ENCODE measurements around the gene IL12RB1. TPM values are rescaled to one million over a fixed set of nuclear protein-coding genes. Genes with fewer than 3 reads are reported as not detected.

Gene IL12RB1
- total and polyA plus RNA-seq, 2 of the 8 experiments (the other 6 are each of a cell fraction or from before 2014, with no cell fraction given): 0.03 TPM; not detected in 1

DNA sequence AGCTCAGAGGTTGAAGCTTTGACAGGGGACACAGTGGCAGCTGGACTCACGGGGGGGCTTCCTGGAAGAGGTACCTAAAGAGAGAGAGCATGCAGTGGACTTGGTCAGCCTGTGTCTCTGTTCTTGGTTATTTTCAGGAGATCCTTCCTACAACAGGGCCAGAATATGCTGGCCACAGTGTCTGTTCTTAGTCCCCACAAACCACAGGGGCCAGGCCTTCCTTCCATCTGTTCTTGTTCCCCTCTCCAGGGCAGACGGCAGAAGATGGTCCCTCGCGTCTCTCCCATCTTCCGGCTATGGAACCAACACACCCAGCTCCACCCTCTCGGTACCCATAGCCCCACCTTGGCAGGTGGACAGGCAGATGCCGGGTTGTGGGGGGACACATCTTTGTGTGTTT is 35.7 kb upstream of the IL12RB1 start:
- no peak overlapping the region for H2AK5ac ChIP-seq (ENCODE audit: low read depth, low read length)
- H4K20me1 ChIP-seq (replicated peaks in 1 of 2; ENCODE audit: control insufficient read depth in 1 of 2, insufficient read depth in 2 of 2, low read length in 2 of 2): peaks cover 0 to 10% of the 10 kb centered on the region in 2 experiments
- peaks cover 0 to 3% (median 1%) of the 10 kb centered on the region in 4 experiments; a peak in 1 of 7 replicates for H3K27me3 ChIP-seq (replicated peaks in 1 of 4; ENCODE audit: control insufficient read depth in 3 of 4, extremely low read depth in 1 of 4, insufficient read depth in 3 of 4, low read length in 3 of 4)
- peaks cover 0 to 5% of the 10 kb centered on the region in 2 experiments; a peak in 1 of 4 replicates for H3K79me2 ChIP-seq (ENCODE audit: control insufficient read depth in 1 of 2, insufficient read depth in 2 of 2, low read length in 2 of 2)
- H3K4me3 ChIP-seq (ENCODE audit: extremely low read depth in 1 of 4, insufficient read depth in 2 of 4, low read depth in 3 of 4, low read length in 4 of 4): no peak overlapping the region
- CTCF ChIA-PET (ENCODE audit: partially characterized antibody): interaction anchor here (0.5 to 1.7 kb wide), 6 partner anchors 9 to 77 kb away, joined by 3 to 6 read pairs (median 5); no protein-coding TSS in a partner anchor
- no peak overlapping the region for H2BK20ac ChIP-seq (ENCODE audit: low read length)
- no peak overlapping the region for H3K9ac ChIP-seq (replicated peaks in 1 of 4; ENCODE audit: extremely low read depth in 1 of 4, low read depth in 3 of 4, low read length in 3 of 4)
- peaks cover 0 to 18% (median 6%) of the 10 kb centered on the region in 4 experiments; a peak in 6 of 7 replicates for H3K4me1 ChIP-seq (replicated peaks in 1 of 4; ENCODE audit: control insufficient read depth in 3 of 4, insufficient read depth in 4 of 4, low read length in 3 of 4)
- no peak overlapping the region for H2BK12ac ChIP-seq (ENCODE audit: low read depth, low read length)
- H3K79me1 ChIP-seq (ENCODE audit: low read depth, low read length): peaks cover 7% of the 10 kb centered on the region; the same call in 1 of the 2 replicates
- H3K27ac ChIP-seq (ENCODE audit: low read depth, low read length): no peak overlapping the region
- no peak overlapping the region for H4K8ac ChIP-seq (ENCODE audit: extremely low read depth, insufficient read depth, low read length)
- H3K36me3 ChIP-seq (ENCODE audit: control insufficient read depth in 2 of 4, insufficient read depth in 4 of 4, low read length in 3 of 4): peaks cover 2 to 10% (median 5%) of the 10 kb centered on the region in 4 experiments; a peak in 5 of 8 replicates
- H4K91ac ChIP-seq (replicated peaks; ENCODE audit: insufficient read length, low read length): no peak overlapping the region
- H2BK15ac ChIP-seq (ENCODE audit: low read length): no peak overlapping the region
- H2AFZ ChIP-seq (ENCODE audit: low read length): no peak overlapping the region
- FAIRE-seq: no peak
- no peak overlapping the region for H2BK120ac ChIP-seq (replicated peaks; ENCODE audit: low read depth, low read length)
- no peak for DNase-seq (ENCODE audit: low read depth in 1 of 2, low spot score in 2 of 2)
- no peak overlapping the region for H4K5ac ChIP-seq (ENCODE audit: insufficient read length, low read depth, low read length)
- no peak overlapping the region for H3K23ac ChIP-seq (ENCODE audit: insufficient read length)
- WGBS, 2 experiments (ENCODE audit: extremely low coverage in 1 of 2, insufficient coverage in 1 of 2, insufficient read length in 1 of 2, insufficient replicate concordance in 2 of 2, low coverage in 1 of 2, low lambda C conversion rate in 2 of 2, missing lambda C conversion rate in 1 of 2): 83% methylated on average over 7 of the region's 7 CpGs; no CpG with 5 or more reads in 1 of the 2 experiments
- H3K14ac ChIP-seq (ENCODE audit: insufficient read length): no peak overlapping the region
- no peak overlapping the region for H3K56ac ChIP-seq (replicated peaks; ENCODE audit: insufficient read length, low read depth, low read length)
- H3K4me2 ChIP-seq (ENCODE audit: insufficient read depth in 1 of 2, low read depth in 2 of 2, low read length in 2 of 2): no peak overlapping the region
- no peak overlapping the region for H3K18ac ChIP-seq (ENCODE audit: extremely low read depth, low read length)
- peaks cover 7% of the 10 kb centered on the region for H3K23me2 ChIP-seq (ENCODE audit: low read depth, low read length)
- no peaks in the 10 kb centered on the region for H3K9me3 ChIP-seq (ENCODE audit: insufficient read depth in 2 of 2, low read depth in 1 of 2, low read length in 1 of 2)
- H2BK5ac ChIP-seq (ENCODE audit: low read depth, low read length): no peak overlapping the region
- H3K4ac ChIP-seq (replicated peaks; ENCODE audit: insufficient read length, low read depth, low read length): no peak overlapping the region
- POLR2A ChIA-PET (ENCODE audit: partially characterized antibody): interaction anchor here (1.0 to 1.2 kb wide), 3 partner anchors 32 to 38 kb away, joined by 3 read pairs; partner anchors contain the start of gene IL12RB1
- TF ChIP-seq KDM1A (IDR thresholded peaks at IDR 0.05; ENCODE audit: borderline replicate concordance, low read length) (no peak), CBX8 (IDR thresholded peaks at IDR 0.05; ENCODE audit: borderline replicate concordance, low read depth, low read length) (no peak), BACH1 (IDR thresholded peaks at IDR 0.05; ENCODE audit: low read length) (no peak), CTBP2 (IDR thresholded peaks at IDR 0.05; ENCODE audit: borderline replicate concordance, insufficient read depth, insufficient read length, low read length) (no peak), POLR2AphosphoS5 (IDR thresholded peaks at IDR 0.05; ENCODE audit: low read depth, low read length) (no peak), NRF1 (IDR thresholded peaks at IDR 0.05; ENCODE audit: low read depth, low read length) (no peak), MAX (IDR thresholded peaks at IDR 0.05) (no peak), FOSL1 (IDR thresholded peaks at IDR 0.05; ENCODE audit: insufficient read depth, low read depth, low read length) (no peak), RAD21 (IDR thresholded peaks at IDR 0.05 in 1 of 2, conservative IDR thresholded peaks at IDR 0.05 in 1 of 2; ENCODE audit: low read depth in 2 of 2, low read length in 2 of 2) (no peak)
- TF ChIP-seq, protein P1, sequence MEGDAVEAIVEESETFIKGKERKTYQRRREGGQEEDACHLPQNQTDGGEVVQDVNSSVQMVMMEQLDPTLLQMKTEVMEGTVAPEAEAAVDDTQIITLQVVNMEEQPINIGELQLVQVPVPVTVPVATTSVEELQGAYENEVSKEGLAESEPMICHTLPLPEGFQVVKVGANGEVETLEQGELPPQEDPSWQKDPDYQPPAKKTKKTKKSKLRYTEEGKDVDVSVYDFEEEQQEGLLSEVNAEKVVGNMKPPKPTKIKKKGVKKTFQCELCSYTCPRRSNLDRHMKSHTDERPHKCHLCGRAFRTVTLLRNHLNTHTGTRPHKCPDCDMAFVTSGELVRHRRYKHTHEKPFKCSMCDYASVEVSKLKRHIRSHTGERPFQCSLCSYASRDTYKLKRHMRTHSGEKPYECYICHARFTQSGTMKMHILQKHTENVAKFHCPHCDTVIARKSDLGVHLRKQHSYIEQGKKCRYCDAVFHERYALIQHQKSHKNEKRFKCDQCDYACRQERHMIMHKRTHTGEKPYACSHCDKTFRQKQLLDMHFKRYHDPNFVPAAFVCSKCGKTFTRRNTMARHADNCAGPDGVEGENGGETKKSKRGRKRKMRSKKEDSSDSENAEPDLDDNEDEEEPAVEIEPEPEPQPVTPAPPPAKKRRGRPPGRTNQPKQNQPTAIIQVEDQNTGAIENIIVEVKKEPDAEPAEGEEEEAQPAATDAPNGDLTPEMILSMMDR (IDR thresholded peaks at IDR 0.05; ENCODE audit: control extremely low read depth in 1 of 3, insufficient read depth in 1 of 3, low read depth in 1 of 3, low read length in 3 of 3): no peak
